Hindlimb muscle (tissue), 1 donor: ENCODE results near the gene MEGF6. TPM values are rescaled to one million over a fixed set of nuclear protein-coding genes. Genes with fewer than 3 reads are reported as not detected.

Experiments used
- DNase-seq: peaks from one replicate; pipeline ENCODE4 v3.0.0-alpha.2; 2013
- polyA plus RNA-seq: library from polyadenylated mRNA; unstranded; fragments of 120-200 nt; gene quantifications from one replicate; pipeline ENCODE4 v1.2.1, GENCODE V29; 2013; ENCODE audit not compliant: insufficient read length

MEGF6 gene
- polyA plus RNA-seq, 1 donor: 15.6 TPM

- no peak for DNase-seq
Observed at GRCh38 chr1:3642919-3643675, 31.8 kb upstream of the MEGF6 start.

DNA sequence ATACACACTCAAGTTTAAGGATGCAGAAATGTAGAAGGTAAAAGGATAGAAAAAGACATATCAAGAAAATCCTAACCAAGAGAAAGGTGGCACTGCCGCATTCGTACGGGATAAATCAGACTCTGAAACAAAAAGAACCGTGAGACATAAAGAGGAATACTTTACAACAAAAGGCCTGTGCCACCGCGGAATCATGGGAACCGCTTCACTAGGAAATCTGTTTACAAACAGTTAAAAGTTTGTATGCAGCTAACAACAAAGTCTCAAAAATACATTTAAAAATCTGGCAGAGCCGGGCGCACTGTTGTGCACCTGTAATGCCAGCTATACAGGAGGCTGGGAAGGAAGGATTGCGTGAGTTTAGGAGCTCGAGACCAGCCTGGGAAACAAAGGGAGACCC lies 30.5 kb upstream of the MEGF6 start:
- DNase-seq: no peak

- no peak for DNase-seq
Observed at GRCh38 chr1:3641046-3641760, 29.9 kb upstream of the MEGF6 start.

- DNase-seq: no peak
Observed at GRCh38 chr1:3640121-3640837, 29.0 kb upstream of the MEGF6 start.

DNA sequence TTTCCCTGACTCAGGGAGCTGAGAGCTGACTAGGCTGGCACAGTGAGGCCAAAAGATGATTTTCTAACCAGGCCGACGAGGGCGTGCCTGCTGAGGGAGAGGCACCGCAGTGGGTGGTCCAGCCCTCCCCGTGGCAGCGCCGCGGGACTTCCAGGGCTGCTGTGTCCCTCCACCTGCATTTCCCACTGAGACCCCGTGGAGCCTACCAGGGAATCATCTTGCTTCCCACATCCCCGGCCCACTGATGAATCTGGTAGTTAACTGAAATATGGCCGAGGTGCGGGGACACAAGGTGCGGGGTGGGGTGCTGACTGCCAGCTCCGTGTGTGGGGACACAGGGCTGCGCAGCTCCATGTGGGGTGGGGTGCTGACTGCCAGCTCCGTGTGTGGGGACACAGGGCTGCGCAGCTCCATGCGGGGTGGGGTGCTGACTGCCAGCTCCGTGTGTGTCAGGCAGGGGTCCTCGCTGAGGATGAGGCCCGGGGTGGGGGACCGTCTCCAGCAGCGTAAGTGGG lies 28.1 kb upstream of the MEGF6 start:
- no peak for DNase-seq

DNA sequence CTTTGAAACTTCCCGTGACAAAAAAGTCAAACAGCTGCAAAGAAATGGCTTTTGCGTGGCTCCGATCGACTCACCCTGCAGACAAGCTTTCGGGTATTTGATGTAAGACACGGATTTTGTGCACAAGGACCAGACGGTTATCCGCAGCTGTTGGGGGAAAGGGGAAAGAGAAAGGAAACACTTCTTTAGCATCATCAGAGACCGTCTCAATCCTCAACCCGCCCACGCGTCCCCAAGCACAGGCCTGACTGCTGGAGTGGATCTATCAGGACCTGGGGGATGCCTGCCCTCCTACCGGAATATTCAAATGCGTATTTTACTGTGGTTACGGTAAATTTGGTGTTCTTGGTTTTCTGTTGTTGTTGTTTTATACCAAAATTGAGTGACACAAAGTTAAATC lies 27.4 kb upstream of the MEGF6 start:
- DNase-seq: no peak

DNA sequence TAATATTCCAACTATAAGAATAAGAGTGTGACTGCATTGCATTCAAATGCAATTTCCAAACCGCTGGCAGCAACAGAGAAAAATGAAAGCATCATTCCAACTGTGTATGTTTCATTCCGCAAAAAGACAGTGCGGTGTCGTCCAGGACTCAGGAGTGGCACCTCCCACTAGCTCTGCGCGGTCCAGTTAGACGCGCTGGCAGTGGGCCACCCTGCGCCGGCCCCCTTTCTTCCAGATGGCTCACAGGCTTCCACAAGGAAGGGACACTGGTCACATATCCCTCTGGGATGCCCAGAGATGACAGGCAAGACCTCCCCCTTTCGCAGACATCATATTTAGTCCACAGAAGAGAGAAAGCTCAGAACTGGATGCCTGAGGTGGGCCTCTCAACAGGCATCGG lies 26.7 kb upstream of the MEGF6 start:
- no peak for DNase-seq

DNA sequence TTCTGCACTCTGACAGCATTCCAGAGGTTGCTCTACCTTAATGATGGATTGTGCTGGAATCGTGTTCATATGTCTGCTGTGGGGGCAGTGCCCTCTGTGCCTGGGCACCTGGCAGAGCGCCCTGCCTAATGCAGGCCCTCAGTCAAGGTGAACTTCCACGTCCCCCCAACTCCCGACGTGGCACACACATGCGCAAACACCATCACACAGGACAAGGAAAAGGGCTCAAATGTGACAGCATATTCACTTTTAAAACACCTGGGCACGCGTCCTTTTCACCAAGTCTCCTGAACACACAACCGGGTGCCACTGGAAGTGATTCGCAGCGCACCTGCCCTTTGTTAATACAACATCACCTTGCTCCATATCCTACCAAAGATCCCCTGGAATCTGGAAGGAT lies 25.2 kb upstream of the MEGF6 start:
- DNase-seq: no peak

GRCh38 chr1:3636080-3636479 lies 24.8 kb upstream of the MEGF6 start:
- no peak for DNase-seq

- DNase-seq: no peak
Observed at GRCh38 chr1:3634059-3634800, 22.9 kb upstream of the MEGF6 start.

GRCh38 chr1:3633344-3634058 lies 22.2 kb upstream of the MEGF6 start:
- no peak for DNase-seq

DNA sequence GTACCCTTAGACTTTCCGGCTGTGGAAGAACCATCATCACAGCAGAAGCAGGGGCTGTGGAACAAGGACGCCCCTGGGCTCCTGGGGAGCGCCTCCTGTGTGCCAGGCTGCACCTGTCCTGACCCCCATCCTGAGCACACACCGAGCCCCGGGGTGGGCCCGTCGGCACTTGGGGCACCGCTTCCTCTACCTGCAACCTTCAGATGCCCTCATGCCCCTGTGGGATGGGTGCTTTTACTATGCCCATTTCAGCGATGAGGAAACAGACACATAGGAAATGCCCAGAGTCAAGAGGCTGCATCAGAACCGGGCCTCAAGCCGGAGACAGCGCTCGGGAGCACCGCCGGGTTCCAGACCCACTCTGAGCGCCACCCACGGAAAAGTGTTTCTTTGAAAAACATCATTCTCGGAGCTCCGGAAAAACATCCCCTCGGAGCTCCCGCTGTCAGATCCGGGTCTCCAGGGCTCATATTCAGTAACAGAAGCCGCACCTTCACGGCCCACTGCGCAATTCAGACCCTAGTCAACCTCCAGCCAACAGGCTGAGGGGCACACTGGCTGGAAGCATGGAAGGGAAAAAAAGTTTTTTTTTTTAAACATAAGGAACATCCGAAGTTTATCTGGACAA lies 21.5 kb upstream of the MEGF6 start:
- DNase-seq: no peak

DNA sequence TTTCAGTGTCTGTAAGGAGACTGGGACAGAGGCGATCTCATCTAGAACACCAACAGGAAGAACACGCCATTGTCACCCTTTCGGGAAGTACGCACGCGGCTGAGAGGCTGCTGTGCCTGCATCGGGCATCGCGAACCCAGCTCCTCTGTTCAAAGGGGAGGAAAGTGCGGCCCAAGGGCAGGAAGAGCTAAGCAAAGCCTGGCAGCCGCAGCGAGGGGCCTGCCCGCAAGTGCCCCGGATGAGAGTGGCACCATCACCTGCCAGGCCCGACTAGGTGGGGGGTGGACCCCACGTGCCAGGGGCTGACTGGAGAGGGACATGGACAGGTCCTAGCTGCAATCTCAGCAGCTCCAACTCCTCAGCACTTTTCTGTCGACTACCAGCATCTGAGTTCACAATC lies 21.0 kb upstream of the MEGF6 start:
- no peak for DNase-seq

GRCh38 chr1:3631320-3632260 lies 20.3 kb upstream of the MEGF6 start:
- no peak for DNase-seq

- no peak for DNase-seq
Observed at GRCh38 chr1:3630914-3631313, 19.6 kb upstream of the MEGF6 start.

- no peak for DNase-seq
Observed at GRCh38 chr1:3630161-3630611, 18.9 kb upstream of the MEGF6 start.

- no peak for DNase-seq
Observed at GRCh38 chr1:3629561-3630160, 18.4 kb upstream of the MEGF6 start.

DNA sequence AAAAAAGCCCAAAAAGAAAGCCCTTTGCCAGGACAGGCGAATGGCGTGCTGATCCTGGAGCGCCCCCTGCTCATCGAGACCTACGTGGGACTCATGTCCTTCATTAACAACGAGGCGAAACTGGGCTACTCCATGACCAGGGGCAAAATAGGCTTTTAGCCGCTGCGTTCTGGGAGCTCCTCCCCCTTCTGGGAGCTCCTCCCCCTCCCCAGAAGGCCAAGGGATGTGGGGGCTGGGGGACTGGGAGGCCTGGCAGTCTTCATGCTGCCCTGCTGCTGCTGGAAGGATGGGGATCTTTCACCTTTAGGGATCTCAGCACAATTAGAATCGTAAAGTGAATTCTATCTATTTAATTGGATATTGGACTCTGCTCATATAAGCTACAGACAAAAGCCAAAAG lies 17.1 kb upstream of the MEGF6 start:
- DNase-seq: no peak

GRCh38 chr1:3627515-3628253 lies 16.4 kb upstream of the MEGF6 start:
- DNase-seq: no peak
